ENCODE measurements around the gene WWOX.

- TF ChIP-seq CTCF (IDR thresholded peaks at IDR 0.05; ENCODE audit: extremely low read depth in 1 of 2, insufficient read depth in 1 of 2, low read depth in 1 of 2, low read length in 2 of 2) (no peak), EZH2 (IDR thresholded peaks at IDR 0.05; ENCODE audit: borderline replicate concordance, low read depth, low read length, severe bottlenecking) (no peak), POLR2AphosphoS5 (IDR thresholded peaks at IDR 0.05; ENCODE audit: insufficient read depth, low read depth, low read length) (no peak), JUN (IDR thresholded peaks at IDR 0.05; ENCODE audit: borderline replicate concordance, insufficient read depth, insufficient read length, low read depth) (no peak), POLR2A (IDR thresholded peaks at IDR 0.05; ENCODE audit: low read depth, low read length) (no peak), MAX (IDR thresholded peaks at IDR 0.05; ENCODE audit: insufficient read depth, insufficient read length) (no peak), MYC (IDR thresholded peaks at IDR 0.05; ENCODE audit: low read depth, low read length) (no peak), GATA2 (IDR thresholded peaks at IDR 0.05; ENCODE audit: insufficient read depth, insufficient read length, low read depth, low read length) (no peak), FOS (IDR thresholded peaks at IDR 0.05; ENCODE audit: borderline replicate concordance, insufficient read depth, low read length) (no peak)
These were observed 289.6 kb downstream of the WWOX start for GRCh38 chr16:78389009-78389498.
